ENCODE data around the gene CALN1. TPM values are rescaled to one million over a fixed set of nuclear protein-coding genes. Genes with fewer than 3 reads are reported as not detected.

CALN1 gene
- total and polyA plus RNA-seq, 11 donors, result not detected

DNA sequence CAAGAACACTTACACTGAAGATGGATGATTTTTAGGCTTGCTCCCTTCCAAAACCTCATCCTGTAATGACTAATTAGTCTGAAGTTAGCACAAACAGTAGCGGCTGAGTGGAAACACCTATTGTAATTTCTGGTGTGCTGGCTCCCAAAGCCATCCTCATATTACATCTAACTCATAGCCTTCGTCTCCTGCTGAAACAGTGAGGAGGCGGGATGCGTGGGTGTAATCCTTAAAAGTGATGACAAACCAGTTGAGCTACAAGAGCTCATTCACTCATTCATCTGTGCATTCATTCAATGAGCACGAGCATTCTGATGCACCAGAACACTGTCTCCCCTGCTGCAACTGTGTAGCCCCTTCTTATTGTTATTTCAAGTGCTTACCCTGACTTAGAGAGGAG, 235.3 kb downstream of the CALN1 start:
- Histone ChIP-seq H3K9me3 (peaks cover 0 to 38% (median 13%) of the 10 kb centered on the region in 12 donors), H3K4me3 (no peak overlapping the region), H3K27ac (no peak overlapping the region), H3K4me1 (no peaks in the 10 kb centered on the region), H3K27me3 (peaks cover 0 to under 1% (median 0%) of the 10 kb centered on the region in 9 donors), H3K36me3 (no peaks in the 10 kb centered on the region)
- intact Hi-C loops (cut with DNase I), result no loop called here
- WGBS, 4 donors, result 83 to 88% (median 84%) methylated on average over 5 of the region's 5 CpGs
- DNase-seq (no peak), ATAC-seq (no peak)
- TF ChIP-seq, protein P1, sequence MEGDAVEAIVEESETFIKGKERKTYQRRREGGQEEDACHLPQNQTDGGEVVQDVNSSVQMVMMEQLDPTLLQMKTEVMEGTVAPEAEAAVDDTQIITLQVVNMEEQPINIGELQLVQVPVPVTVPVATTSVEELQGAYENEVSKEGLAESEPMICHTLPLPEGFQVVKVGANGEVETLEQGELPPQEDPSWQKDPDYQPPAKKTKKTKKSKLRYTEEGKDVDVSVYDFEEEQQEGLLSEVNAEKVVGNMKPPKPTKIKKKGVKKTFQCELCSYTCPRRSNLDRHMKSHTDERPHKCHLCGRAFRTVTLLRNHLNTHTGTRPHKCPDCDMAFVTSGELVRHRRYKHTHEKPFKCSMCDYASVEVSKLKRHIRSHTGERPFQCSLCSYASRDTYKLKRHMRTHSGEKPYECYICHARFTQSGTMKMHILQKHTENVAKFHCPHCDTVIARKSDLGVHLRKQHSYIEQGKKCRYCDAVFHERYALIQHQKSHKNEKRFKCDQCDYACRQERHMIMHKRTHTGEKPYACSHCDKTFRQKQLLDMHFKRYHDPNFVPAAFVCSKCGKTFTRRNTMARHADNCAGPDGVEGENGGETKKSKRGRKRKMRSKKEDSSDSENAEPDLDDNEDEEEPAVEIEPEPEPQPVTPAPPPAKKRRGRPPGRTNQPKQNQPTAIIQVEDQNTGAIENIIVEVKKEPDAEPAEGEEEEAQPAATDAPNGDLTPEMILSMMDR (IDR thresholded peaks at IDR 0.05), result no peak
- no peak for TF ChIP-seq POLR2A (IDR thresholded peaks at IDR 0.05)

DNA sequence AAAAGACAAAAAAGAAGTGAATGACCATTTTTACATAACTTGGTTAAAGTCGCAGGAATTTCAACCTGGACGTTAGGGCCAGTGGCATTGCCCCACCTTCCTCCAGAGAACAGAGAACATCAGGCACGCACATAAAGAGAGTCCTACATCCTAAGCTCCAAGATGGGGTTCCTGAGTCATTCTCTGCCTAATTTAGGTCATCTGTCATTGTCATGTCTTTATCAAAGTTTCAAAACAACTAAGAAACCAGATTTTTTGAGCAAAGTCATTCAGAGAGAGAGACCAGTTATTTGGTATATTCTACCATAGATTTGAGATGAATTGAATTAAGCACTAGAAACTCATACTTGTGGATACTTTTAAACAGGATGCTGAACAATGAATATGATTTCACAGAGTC, 241.7 kb downstream of the CALN1 start:
- Histone ChIP-seq H3K27me3 (no peaks in the 10 kb centered on the region), H3K36me3 (no peaks in the 10 kb centered on the region), H3K27ac (no peak overlapping the region), H3K9me3 (peaks cover 0 to 37% (median 13%) of the 10 kb centered on the region in 12 donors), H3K4me1 (no peaks in the 10 kb centered on the region), H3K4me3 (no peak overlapping the region)
- 74 to 80% (median 79%) methylated on average over 3 of the region's 3 CpGs for WGBS, 4 donors
- DNase-seq, result no peak
- TF ChIP-seq POLR2A (IDR thresholded peaks at IDR 0.05), result no peak
- TF ChIP-seq, protein P1 (IDR thresholded peaks at IDR 0.05), result no peak
- no peak for ATAC-seq
- intact Hi-C loops (cut with DNase I), result no loop called here

- Histone ChIP-seq H3K4me1 (no peaks in the 10 kb centered on the region), H3K9me3 (peaks cover 0 to 46% (median 15%) of the 10 kb centered on the region in 12 donors), H3K4me3 (no peak overlapping the region), H3K36me3 (no peaks in the 10 kb centered on the region), H3K27ac (no peak overlapping the region), H3K27me3 (no peaks in the 10 kb centered on the region)
- no peak for ATAC-seq
- 70 to 85% (median 79%) methylated on average over 2 of the region's 2 CpGs for WGBS, 4 donors
- no peak for DNase-seq
- intact Hi-C loops (cut with DNase I), result no loop called here
- TF ChIP-seq POLR2A (IDR thresholded peaks at IDR 0.05), result no peak
- TF ChIP-seq, protein P1 (IDR thresholded peaks at IDR 0.05), result no peak
These were observed 248.9 kb downstream of the CALN1 start for GRCh38 chr7:72163271-72163670.

DNA sequence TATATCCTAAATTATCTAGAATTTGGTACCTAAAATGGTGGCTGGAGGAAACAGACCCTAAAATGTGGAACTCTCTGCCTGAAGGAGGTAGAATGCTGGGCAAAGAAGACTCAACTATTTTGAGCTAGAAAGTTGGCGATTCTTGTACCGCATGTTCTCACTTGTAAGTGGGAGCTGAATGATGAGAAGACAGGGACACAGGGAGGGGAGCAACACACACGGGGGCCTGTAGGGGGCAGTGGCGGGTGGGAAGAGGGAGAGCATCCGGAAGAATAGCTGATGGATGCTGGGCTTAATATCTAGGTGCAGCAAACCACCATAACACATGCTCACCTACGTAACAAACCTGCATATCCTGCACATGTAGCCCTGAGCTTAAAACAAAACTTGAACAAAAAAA, 250.6 kb downstream of the CALN1 start:
- DNase-seq (no peak), ATAC-seq (no peak)
- Histone ChIP-seq H3K9me3 (peaks cover 0 to 46% (median 15%) of the 10 kb centered on the region in 12 donors), H3K4me1 (no peaks in the 10 kb centered on the region), H3K4me3 (no peak overlapping the region), H3K27ac (no peak overlapping the region), H3K27me3 (no peaks in the 10 kb centered on the region), H3K36me3 (no peaks in the 10 kb centered on the region)
- intact Hi-C loops (cut with DNase I), result no loop called here
- TF ChIP-seq POLR2A (IDR thresholded peaks at IDR 0.05), result no peak
- TF ChIP-seq, protein P1 (IDR thresholded peaks at IDR 0.05), result no peak
- WGBS, 4 donors, result 52 to 59% (median 54%) methylated on average over 6 of the region's 6 CpGs

Measured in heart left ventricle (tissue), 16 donors.